Thyroid gland (tissue), 4 donors: ENCODE measurements around the gene TAS2R41.

Experiments
- POLR2A ChIP-seq, 2 donors: fragments of 450-650 bp; IDR thresholded peaks; one replicate each; pipeline ENCODE4 v1.6.1; 2017; ENCODE audit warnings: antibody characterized with exemption in 2 of 2, mild to moderate bottlenecking in 2 of 2, moderate library complexity in 1 of 2
- TF ChIP-seq, protein P1 (sequence below), 6 experiments: fragments of 200-600 bp in 3 of 6; fragments of 450-650 bp in 3 of 6; sonication (generic) in 3 of 6; IDR thresholded peaks; one replicate each; pipeline ENCODE4 v1.5.1; 2016 to 2019; ENCODE audit warnings: antibody characterized with exemption in 6 of 6, mild to moderate bottlenecking in 2 of 6, inconsistent platforms in 1 of 6, moderate library complexity in 1 of 6

DNA sequence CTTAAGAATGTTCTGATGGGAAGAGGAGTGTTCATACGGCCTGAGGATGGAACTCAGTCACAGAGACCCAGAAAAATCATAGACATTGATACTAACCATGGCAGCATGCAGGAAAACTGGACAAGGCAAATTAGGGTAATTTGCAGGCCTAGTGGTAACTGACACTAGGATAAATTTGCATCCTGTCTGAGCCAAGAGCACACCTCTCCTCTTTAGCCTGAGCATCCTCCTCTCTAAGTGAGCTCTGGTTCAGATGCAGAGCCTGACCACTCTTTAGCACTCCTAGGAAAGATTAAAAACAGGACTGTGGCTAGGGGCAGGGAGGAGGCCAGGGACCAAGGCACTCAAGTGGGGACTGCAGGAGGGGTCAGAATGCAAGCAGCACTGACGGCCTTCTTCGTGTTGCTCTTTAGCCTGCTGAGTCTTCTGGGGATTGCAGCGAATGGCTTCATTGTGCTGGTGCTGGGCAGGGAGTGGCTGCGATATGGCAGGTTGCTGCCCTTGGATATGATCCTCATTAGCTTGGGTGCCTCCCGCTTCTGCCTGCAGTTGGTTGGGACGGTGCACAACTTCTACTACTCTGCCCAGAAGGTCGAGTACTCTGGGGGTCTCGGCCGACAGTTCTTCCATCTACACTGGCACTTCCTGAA, at the start of gene TAS2R41:
- no peak for TF ChIP-seq POLR2A (IDR thresholded peaks at IDR 0.05)
- TF ChIP-seq, protein P1, sequence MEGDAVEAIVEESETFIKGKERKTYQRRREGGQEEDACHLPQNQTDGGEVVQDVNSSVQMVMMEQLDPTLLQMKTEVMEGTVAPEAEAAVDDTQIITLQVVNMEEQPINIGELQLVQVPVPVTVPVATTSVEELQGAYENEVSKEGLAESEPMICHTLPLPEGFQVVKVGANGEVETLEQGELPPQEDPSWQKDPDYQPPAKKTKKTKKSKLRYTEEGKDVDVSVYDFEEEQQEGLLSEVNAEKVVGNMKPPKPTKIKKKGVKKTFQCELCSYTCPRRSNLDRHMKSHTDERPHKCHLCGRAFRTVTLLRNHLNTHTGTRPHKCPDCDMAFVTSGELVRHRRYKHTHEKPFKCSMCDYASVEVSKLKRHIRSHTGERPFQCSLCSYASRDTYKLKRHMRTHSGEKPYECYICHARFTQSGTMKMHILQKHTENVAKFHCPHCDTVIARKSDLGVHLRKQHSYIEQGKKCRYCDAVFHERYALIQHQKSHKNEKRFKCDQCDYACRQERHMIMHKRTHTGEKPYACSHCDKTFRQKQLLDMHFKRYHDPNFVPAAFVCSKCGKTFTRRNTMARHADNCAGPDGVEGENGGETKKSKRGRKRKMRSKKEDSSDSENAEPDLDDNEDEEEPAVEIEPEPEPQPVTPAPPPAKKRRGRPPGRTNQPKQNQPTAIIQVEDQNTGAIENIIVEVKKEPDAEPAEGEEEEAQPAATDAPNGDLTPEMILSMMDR (IDR thresholded peaks at IDR 0.05), result no peak
